ENCODE results near the gene LRP8.

LRP8 gene

DNA sequence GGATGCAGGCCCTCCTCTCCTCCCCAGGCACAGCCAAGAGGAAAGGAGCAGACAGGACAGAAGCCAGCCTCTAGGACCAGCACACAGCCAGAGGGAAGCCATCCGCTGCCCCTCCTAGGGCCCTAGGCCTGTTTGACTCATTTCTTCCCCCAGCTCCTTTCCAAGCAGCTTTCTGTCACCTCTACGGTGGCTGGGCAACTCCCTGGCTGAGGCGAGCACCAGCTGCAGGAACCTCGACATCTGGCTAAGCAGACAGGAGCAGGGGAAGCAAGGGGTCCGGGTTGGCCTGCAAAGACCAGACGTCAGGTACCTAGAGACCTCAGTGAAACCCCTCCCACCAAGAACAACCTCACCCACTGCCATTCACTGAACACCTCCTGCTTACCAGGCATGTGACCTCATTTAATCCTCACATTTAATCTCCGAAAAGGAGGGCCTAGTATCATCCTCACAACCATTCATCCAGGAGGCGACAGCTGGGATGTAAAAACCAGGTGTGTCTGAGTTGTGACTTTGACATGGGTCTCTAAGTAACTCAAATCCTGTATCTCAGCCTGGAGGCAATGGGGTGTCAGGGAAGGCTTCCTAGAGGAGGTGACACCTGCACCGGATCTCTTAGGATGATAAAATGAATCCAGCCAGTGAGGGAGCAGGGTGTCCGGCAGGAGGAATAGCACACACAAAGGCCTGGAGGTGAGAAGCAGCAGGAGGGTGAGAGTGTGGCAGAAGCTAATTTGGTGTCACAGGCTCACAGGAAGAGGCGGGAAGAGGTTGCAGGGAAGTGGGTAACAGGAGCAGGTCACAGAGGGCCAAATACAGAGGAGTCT is 5.9 kb downstream of the LRP8 start:
- no peak for DNase-seq (ENCODE audit: low read depth)

GRCh38 chr1:53321366-53321765 is 6.5 kb downstream of the LRP8 start:
- DNase-seq (ENCODE audit: low read depth) = no peak

- DNase-seq (ENCODE audit: low read depth) = no peak
Measured at GRCh38 chr1:53320646-53321045, 7.2 kb downstream of the LRP8 start.

DNA sequence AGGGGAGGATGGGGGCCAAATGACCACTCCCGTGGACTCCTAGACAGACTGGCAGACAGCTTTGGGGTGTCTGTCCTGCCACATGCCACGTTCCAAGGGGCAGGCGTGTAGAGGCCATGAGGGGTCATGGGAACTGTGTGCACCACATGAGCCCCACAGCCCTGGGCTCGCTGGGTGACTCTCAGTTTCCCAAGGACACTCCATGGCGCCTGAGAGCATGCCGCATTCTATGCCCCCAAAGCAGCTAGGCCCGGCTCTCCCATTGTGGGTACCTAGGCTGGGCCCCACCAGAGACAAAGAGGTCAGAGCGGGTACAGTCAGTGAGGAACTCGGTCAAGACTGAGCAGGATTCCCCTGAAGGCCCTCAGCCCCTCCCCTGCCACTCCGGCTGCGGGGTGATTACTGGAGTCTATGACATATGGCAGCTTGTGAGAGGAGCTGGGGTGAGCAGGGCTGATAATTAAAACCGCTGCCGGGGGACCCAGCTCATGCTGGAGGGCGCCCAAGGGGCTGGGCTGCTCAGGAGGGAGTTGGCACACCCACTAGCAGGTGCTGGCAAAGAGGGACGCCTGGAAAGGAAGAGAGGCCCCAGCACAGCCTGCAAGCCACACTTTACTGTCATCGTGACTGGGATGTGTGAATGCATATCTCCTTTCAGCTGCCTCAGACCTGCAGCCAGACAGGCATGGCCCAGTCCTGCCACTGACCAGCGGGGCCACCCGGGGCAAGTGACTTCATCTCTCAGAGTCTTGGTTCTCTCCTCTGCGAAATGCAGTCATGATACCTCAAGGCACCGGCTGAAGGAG is 8.4 kb downstream of the LRP8 start:
- no peak for DNase-seq (ENCODE audit: low read depth)

- DNase-seq (ENCODE audit: low read depth) = no peak
Measured at GRCh38 chr1:53317646-53318539, 10.0 kb downstream of the LRP8 start.

DNA sequence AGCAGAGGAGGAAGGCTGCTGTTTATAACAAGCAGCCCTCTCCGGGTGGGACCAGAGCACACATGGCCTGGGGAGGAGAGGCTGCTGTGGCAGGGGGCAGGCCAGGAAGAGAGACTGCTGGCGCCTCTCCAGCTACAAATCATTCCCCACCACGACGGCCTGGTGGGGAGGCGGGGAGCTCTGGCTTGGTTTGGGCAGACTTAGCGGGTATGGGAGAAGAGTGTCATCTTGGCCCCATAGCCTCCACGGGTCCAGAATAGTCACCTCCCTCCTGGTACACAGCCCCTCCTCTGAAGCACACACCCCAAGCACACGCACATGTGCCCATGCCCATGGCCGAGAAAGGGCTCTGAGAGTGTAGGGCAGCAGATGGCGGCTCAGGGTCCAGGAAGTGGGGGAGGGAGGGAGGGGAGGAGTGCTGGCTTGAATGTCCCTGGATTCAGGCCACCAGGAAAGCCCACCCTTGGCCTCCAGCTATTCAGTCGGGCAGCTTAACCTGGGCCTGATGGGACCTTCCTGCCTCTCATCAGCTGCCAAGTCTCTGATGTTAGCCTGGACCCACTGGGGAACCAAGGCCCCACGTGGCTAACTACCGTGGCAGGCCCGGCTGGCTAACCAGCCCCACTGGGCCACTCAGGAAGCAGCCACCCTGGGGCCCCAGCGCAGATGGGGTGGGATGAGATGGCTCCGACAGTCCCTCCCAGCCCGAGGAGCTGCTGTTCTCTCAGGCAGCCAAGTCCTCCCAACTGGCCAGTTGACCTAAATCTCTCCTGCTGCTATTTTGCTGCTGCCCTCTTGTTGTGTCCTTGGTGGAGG is 10.9 kb downstream of the LRP8 start:
- DNase-seq (ENCODE audit: low read depth) = no peak

DNA sequence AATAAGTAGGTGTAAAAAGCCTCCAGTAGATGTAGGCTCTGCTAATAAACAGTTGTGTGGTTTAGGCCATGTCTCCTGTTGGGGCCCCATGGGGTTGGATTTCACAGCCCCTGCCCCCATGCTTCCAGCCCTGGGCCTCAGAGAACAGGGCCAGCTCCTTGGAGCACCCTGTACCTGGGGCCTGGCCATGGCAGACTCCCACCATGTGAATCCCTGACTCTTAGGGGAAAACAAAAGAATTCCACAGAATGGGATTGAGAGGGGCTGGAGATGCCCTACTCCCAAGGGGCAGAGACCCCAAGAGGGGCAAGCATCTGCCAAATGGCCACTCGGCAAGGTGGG is 11.5 kb downstream of the LRP8 start:
- DNase-seq (ENCODE audit: low read depth) = no peak

GRCh38 chr1:53315456-53316423 is 12.1 kb downstream of the LRP8 start:
- no peak for DNase-seq (ENCODE audit: low read depth)

- DNase-seq (ENCODE audit: low read depth) = no peak
Measured at GRCh38 chr1:53315046-53315445, 12.8 kb downstream of the LRP8 start.

DNA sequence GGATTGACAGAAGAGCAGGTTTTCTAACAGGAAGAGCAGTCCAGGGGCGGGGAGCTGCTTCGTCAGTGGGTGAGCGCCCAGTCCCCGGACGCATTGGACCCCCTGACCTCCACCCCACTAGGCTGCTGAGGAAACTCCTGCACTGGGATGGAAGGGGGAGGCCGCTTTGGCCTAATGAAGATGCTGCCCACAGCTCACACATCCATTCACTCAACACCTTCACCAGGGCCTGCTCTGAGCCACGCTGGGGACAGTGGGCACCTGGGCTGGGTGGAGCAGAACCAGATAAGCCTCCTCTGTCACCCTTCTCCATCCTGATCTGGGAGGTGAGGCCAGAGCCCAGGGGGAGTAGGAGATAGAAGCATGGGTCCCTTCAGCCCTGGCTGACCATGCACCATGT is 13.3 kb downstream of the LRP8 start:
- no peak for DNase-seq (ENCODE audit: low read depth)

- DNase-seq (ENCODE audit: low read depth) = no peak
Measured at GRCh38 chr1:53314096-53314495, 13.8 kb downstream of the LRP8 start.

GRCh38 chr1:53313556-53313955 is 14.3 kb downstream of the LRP8 start:
- no peak for DNase-seq (ENCODE audit: low read depth)

- no peak for DNase-seq (ENCODE audit: low read depth)
Measured at GRCh38 chr1:53311702-53312305, 16.1 kb downstream of the LRP8 start.

DNA sequence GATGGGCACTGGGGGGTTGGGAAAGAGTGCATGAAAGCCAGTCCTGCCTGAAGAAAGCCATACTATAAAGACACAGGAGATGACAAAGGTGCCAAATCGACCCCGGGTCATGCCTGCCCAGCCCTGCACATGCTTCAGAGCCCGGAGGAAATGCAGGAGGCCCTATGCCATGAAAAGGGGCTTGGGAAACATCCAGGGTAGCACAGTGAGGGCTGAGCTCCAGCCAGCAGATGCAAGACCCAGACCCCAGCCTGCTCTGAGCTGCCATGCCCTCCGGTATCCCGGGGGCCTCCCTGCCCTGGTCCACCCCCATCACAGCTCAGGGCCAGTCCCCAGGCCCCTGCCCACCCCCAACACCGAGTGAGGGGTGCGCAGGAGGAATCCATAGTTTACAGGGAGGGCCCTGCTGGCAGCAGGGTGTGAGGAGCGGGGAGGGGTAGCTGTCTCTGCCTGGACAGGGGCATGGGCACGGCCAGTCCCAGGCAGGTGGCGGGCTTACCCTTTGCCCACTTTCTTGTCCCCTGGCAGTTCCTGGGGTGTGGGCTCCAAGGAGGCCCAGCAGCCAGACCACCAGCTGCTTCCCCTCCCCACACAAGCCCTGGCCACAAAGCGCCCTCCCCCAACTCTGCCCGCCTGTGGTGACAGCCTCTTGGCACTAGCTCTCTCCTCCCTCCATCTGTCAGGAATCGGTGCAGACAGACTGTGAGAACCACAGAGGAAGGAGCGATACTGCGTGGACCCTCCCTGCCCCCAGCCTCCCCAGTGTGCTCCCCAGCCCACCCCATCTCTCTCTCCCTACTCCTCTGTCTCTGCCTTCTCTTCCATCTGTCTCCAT is 16.8 kb downstream of the LRP8 start:
- DNase-seq (ENCODE audit: low read depth) = no peak

DNA sequence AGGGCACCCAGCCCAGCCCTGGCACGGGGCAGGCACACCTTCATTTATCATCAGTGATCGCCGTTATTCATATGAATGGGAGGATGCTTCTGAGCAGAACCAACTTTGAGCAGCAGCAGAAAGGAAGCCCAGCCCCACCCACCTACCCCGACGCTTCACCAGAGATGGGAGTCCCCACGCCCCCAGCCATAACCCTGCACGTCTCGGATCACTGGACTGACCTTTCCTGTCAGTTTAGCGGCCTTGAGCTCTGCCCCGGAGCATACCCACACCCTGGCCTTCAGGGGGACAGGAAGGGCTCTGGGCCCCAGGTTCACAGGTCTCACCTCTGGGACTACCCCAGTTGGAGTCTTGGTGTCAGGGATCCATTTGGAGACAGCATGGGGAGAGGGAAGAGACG is 18.1 kb downstream of the LRP8 start:
- no peak for DNase-seq (ENCODE audit: low read depth)

DNA sequence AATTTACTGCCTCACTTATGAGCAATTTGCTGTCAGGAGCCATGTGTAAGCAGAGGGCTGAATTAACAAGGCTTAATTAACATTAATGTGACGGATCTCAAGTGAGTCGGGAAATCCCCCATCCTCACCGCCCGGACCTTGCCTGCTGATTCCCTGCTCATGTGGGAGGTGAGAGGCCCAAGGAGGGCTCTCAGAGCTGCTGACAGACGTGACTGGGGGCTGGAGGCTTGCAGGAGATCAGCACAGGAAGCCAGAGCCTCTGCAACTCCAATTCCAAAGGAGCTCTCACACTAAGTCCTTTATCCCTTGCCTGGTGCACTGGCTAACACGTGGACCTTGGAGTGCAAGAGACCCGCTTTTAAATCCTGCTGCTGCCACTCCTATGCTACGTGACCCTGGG is 19.4 kb downstream of the LRP8 start:
- DNase-seq (ENCODE audit: low read depth) = no peak

- no peak for DNase-seq (ENCODE audit: low read depth)
Measured at GRCh38 chr1:53307037-53307436, 20.8 kb downstream of the LRP8 start.

GRCh38 chr1:53306168-53306567 is 21.7 kb downstream of the LRP8 start:
- DNase-seq (ENCODE audit: low read depth) = no peak

GRCh38 chr1:53305650-53306049 is 22.2 kb downstream of the LRP8 start:
- DNase-seq (ENCODE audit: low read depth) = no peak
